OCI-LY7 (cell line): ENCODE results near the gene PLP1.

Source experiments
- EZH2phosphoT487 ChIP-seq: fragments of 200-600 bp; sonication (generic); IDR thresholded peaks from 2 replicates; pipeline ENCODE4 v1.6.1; 2018; ENCODE audit warnings: low read depth, borderline replicate concordance, mild to moderate bottlenecking, mixed run types, antibody characterized with exemption, low read length, moderate library complexity, mixed read lengths
- TF ChIP-seq, protein P1 (sequence below): fragments of 200-600 bp; sonication (generic); conservative IDR thresholded peaks from 2 replicates; pipeline ENCODE4 v1.5.1; 2014; ENCODE audit warnings: mild to moderate bottlenecking, antibody characterized with exemption, low read length, moderate library complexity, mixed read lengths

DNA sequence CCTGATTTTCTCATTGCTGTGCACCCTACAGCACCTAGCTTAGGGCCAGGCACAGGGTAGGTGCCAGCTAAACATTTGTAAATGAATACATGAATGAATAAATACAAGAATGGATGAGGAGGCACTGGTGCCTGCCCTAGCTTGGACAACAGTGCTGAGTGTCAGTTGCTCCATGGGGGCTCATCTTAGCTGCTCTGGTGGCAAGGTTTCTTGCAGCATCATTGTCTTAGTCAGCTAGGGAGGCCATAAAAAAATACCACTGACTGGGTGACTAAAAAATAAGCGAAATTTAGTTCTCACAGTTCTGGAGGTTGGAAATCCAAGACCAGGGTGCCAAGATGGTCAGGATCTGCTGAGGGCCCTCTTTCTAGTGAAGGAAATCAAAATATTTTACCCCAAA, 34.8 kb upstream of the PLP1 start:
- TF ChIP-seq, protein P1, sequence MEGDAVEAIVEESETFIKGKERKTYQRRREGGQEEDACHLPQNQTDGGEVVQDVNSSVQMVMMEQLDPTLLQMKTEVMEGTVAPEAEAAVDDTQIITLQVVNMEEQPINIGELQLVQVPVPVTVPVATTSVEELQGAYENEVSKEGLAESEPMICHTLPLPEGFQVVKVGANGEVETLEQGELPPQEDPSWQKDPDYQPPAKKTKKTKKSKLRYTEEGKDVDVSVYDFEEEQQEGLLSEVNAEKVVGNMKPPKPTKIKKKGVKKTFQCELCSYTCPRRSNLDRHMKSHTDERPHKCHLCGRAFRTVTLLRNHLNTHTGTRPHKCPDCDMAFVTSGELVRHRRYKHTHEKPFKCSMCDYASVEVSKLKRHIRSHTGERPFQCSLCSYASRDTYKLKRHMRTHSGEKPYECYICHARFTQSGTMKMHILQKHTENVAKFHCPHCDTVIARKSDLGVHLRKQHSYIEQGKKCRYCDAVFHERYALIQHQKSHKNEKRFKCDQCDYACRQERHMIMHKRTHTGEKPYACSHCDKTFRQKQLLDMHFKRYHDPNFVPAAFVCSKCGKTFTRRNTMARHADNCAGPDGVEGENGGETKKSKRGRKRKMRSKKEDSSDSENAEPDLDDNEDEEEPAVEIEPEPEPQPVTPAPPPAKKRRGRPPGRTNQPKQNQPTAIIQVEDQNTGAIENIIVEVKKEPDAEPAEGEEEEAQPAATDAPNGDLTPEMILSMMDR = no peak
- TF ChIP-seq EZH2phosphoT487 = no peak
